HG03175 (cell line): ENCODE measurements around the gene INSIG1.

ENCODE experiments used
- ATAC-seq: cut with Tn5 transposase; IDR thresholded peaks from one replicate; pipeline ENCODE4 v1.9.1; 2021; ENCODE audit warnings: mild to moderate bottlenecking, moderate library complexity; ENCODE audit not compliant: unreplicated experiment

Gene INSIG1

DNA sequence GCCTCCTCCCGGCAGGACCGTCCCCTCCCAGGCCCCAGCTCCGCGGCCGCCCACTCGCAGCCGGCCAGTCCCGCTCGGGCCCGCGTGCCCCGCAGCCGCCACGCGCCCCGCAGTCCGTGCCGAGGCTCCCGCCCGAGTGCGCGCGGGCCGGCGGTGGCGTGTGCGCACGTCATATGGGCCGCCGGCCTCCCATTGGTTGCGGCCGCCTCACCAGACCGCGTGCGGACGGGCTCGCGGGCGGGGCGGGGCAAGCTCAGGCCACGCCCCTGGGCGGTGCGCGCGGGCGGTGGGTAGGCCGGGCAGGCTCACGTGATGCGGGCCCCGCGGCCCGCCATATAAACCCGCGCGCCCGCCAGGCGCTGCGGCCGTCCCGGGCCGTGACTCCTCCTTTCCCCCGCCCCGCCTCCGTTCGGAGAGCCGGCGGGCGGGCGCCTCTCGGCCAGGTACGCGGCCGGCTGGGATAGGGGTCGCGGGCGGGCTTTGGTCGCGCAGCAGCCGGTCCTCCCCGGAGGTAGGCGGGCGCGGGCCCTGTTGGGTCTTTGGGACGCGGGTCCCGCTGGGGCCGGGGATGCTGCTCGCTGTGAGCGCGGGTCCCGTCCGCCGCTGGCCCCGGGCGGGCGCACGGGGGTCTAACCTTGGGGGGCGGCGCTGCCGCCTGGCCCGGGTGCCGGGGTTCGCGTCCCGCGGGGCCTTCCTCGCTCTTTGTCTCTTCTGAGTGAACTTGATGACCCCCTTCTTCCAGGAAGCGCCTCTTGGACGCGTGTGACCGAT lies at the start of gene INSIG1:
INSIG1 (plus strand) TSS at position 362 of the 771 bp plus-strand sequence; CDS start at position 770, 408 bp downstream.
- ATAC-seq, result peak; percentile 63

- no peak for ATAC-seq
These were observed 49.3 kb upstream of the INSIG1 start for GRCh38 chr7:155248366-155248756.

DNA sequence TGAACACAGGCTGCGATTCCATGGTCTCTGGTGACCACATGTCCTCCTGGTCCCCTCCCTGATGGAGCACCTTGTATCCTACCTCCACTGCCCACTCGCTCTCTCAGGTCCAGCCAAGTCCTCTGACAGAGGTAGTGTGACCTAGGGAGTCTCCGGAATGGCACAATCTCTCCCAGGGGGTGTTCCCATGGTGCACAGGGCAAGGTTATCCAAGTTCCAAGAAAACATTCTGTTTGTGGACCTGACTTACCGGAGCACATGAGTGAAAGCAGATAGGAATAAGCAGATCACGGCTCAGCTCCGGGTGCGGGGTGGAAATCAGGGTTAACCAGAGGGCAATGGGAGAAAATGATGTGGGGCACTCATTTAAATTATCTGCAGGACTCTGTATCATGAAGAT lies 45.8 kb upstream of the INSIG1 start:
- ATAC-seq, result no peak

DNA sequence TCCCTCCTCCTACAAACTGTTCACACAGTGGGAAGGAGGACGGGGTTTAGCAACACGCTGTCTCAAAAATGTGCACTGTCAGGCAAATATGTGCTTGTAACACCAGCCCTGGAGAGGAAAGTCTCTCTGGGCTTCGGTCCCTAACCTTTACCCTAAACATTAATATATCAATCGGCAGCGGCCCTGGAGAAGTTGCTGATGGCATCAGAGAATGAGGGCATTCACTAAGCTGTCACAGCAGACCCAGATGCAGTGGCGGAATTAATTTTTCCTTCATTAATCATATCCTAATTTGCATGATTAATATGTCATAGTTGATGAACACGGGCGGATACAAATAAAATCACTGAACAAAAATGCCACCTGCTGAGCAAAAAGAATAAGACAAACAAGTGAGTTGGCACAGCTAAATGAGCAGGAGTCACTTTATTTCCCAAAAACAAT lies 45.2 kb upstream of the INSIG1 start:
- ATAC-seq, result no peak

DNA sequence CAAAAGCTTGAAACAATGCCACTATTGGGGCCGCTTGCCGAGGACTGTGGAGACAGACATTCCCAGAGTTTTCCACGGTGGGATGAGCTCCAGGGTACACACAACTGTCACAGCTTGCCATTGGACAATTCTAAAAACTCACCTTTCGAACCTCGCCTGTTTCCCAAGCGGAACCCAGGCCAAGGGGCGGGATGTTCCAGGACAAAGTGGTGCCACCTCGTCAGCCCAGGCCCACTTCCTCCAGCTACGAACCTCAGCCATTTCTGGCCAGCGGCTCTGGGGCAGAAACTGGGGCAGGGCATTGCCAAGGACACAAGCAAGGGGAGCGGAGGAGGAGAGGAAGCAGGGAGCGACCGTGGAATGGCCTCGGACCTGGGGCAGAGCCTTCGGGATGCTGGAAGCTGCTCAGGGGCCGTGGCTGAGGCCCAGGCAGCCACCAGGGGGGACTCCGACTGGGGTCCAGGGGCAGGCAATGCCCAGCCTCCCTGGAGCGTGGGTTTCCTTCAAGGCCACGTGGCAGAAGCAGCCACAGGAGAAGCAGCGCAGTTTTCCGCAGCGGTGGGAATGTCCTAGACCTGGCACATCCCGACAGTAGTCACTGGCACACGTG lies 44.7 kb upstream of the INSIG1 start:
- no peak for ATAC-seq

DNA sequence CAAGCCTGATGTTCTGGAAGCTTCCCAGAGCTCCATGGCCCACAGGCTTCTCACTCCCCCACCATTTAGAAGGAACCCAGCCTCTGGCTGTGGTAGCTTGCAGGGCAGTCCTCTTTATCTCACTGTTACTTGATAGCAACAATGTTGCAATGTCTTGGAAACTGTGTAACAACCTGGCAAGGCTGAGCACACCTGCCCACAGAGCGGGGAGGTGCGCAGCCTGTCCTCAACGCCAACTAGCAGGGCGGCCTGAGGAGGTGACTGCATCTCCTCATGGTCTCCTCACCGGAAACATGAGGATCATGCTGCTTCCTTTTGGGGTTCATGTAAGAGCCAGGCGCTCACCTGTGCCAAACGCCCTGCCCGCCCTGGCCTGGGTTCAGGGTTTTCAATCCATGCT lies 43.7 kb upstream of the INSIG1 start:
- ATAC-seq, result no peak

- ATAC-seq, result no peak
These were observed 42.6 kb upstream of the INSIG1 start for GRCh38 chr7:155255071-155255470.

DNA sequence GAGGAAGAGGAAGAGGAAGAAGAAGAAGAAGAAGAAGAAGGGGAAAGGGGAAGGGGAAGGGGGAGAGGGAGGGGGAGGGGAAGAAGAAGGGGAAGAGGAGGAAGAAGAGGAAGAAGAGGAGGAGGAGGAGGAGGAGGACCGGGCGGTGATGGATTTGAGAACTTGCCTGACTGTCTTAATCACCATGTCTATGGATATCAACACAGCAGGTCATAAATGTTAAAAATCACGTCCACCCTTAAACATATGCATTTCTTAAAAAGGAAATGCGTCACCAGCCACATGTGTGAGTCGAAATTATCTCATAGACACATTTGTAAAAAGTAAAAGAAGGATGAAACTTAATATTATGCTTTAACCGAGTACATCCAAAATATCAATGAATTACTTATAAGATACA lies 42.1 kb upstream of the INSIG1 start:
- ATAC-seq, result no peak

GRCh38 chr7:155256081-155256760 lies 41.5 kb upstream of the INSIG1 start:
- no peak for ATAC-seq

- ATAC-seq, result no peak
These were observed 40.8 kb upstream of the INSIG1 start for GRCh38 chr7:155256761-155257481.

DNA sequence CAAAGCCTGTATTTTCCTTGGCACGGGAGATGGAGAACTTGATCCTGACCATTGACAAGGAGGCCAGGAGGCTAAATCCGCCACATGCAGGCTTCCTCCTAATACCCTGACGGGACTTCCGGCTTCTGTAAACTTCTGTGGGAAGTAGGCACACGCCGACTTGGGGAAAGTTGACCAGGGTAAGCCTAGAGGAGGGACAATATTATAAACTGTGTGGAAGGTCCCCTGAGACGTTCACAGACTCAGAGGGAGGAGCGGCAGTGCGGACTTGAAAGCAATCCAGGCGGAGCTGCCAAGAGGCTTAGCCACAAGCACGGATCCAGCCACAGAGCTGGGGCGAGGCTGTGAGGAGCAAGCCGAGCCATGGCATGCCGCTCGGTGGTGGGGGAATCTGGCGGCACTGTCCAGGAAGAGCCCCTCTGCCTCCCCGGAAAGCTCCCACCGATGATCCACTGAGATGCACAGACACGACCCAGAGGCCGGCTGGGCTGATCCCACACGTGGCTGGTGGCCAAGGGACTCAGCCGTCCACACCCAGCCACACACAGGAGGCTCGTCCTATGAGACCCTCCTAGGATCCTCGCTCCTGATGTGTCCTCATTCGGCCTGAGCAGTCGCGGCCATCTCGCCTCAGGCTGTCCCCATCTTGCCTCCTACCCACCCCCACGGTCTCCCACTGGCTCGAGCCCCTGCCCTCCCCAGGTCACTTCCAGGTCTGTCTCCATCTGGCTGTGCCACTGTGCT lies 40.0 kb upstream of the INSIG1 start:
- ATAC-seq, result no peak

DNA sequence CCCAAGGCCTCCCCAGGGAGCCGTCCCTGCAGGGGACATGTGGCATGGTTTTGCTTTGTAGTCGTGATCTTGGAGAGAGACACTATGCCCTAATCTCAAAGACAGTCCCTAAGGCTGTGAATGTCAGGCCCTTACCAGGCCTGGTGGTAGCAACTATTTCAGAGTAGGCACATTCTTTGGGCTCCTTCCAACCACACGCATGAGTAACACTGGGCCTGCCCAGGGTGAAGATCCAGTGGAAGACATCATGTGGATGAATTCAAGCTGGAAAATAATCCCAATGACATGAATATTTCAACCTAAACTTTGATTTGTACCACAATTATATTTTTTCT lies 39.5 kb upstream of the INSIG1 start:
- no peak for ATAC-seq

GRCh38 chr7:155259866-155260497 lies 37.7 kb upstream of the INSIG1 start:
- no peak for ATAC-seq

DNA sequence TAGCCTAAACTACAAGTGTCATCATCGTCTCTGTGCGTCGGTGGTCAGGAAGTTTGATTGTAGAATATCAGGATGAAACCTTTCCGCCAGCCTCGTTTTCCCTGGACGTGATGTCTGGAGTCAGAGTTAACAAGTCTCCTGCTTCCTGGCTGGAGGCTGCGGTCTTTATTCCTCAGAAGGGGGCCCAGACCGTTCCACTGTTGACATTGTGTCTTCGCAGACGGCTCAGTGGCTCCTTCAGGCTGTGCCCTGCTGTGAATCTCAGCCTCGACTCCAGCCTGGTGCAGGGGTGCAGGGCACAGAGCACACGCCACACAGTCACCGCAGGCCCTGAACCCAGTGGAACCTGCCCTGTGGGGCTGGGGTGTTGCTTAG lies 37.2 kb upstream of the INSIG1 start:
- ATAC-seq, result no peak

GRCh38 chr7:155261031-155261985 lies 36.4 kb upstream of the INSIG1 start:
- no peak for ATAC-seq

GRCh38 chr7:155262031-155262430 lies 35.6 kb upstream of the INSIG1 start:
- no peak for ATAC-seq

GRCh38 chr7:155263051-155263450 lies 34.6 kb upstream of the INSIG1 start:
- no peak for ATAC-seq

DNA sequence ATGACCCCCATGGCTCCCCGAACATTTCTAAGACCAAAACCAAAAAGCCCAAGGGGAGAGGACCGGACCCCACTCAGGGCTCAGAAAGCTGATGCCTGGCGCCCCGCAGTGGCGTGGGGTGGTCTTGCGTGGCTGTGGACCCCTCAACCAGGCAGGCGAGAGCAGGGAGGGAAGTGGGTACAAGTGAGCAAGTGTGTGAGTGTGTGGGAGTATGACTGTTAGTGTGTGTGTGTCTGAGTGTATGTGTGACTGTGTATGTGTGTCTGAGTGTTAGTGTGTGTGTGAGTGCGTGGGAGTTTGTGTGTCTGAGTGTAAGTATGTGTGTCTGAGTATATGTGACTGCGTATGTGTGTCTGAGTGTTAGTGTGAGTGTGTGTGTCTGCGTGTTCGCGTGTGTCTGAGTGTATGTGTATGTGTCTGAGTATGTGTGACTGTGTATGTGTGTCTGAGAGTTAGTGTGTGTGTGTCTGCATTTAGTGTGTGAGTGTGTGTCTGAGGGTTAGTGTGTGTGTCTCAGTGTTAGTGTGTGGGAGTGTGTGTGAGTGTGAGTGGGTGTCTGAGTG lies 34.0 kb upstream of the INSIG1 start:
- no peak for ATAC-seq

- no peak for ATAC-seq
These were observed 32.5 kb upstream of the INSIG1 start for GRCh38 chr7:155265144-155265543.
